Neural cell (in vitro differentiated cells): ENCODE measurements around the gene GNAQ. TPM values are rescaled to one million over a fixed set of nuclear protein-coding genes. Genes with fewer than 3 reads are reported as not detected.

Experiments
- H2AFZ ChIP-seq: fragments of 200-600, 300-800 bp; sonication (generic), shearing (Covaris generic); 2 replicates; pipeline ENCODE4 v1.6.0; 2014; ENCODE audit warnings: low read depth, mild to moderate bottlenecking, antibody characterized with exemption, low read length, moderate library complexity
- H3F3A ChIP-seq: fragments of 200-600 bp; shearing (Covaris generic); 2 replicates; pipeline ENCODE4 v1.6.1; 2016; ENCODE audit warnings: mild to moderate bottlenecking, moderate library complexity, mixed read lengths, antibody characterized with exemption, low read length; ENCODE audit not compliant: insufficient read depth, poor library complexity, severe bottlenecking
- H3K27ac ChIP-seq: fragments of 200-600, 300-800 bp; sonication (generic), shearing (Covaris generic); 2 replicates; pipeline ENCODE4 v1.5.1; 2014; ENCODE audit warnings: mild to moderate bottlenecking, low read length, moderate library complexity
- H3K27me3 ChIP-seq: fragments of 300-800, 200-600 bp; sonication (generic), shearing (Covaris generic); 2 replicates; pipeline ENCODE4 v1.6.0; 2014; ENCODE audit warnings: mild to moderate bottlenecking, low read depth, low read length, moderate library complexity; ENCODE audit not compliant: insufficient read depth
- H3K36me3 ChIP-seq: fragments of 300-800, 200-600 bp; sonication (generic), shearing (Covaris generic); 2 replicates; pipeline ENCODE4 v1.5.1; 2014; ENCODE audit warnings: mild to moderate bottlenecking, antibody characterized with exemption, low read length, moderate library complexity; ENCODE audit not compliant: insufficient read depth
- H3K4me2 ChIP-seq: fragments of 300-800, 200-600 bp; sonication (generic), shearing (Covaris generic); 2 replicates; pipeline ENCODE4 v1.6.0; 2014; ENCODE audit warnings: mild to moderate bottlenecking, low read length
- H3K4me3 ChIP-seq: fragments of 300-800, 200-600 bp; sonication (generic), shearing (Covaris generic); 2 replicates; pipeline ENCODE4 v1.5.1; 2014; ENCODE audit warnings: mild to moderate bottlenecking, low read length, moderate library complexity
- H3K79me2 ChIP-seq: fragments of 200-600 bp; shearing (Covaris generic); replicated peaks from 2 replicates; pipeline ENCODE4 v1.6.0; 2014; ENCODE audit warnings: mild to moderate bottlenecking, low read length, moderate library complexity; ENCODE audit not compliant: insufficient read depth
- H3K9ac ChIP-seq: fragments of 300-800, 200-600 bp; sonication (generic), shearing (Covaris generic); 2 replicates; pipeline ENCODE4 v1.6.1; 2016; ENCODE audit warnings: mild to moderate bottlenecking, low read length, mixed read lengths
- H3K9me2 ChIP-seq: fragments of 200-600 bp; shearing (Covaris generic); 2 replicates; pipeline ENCODE4 v1.6.1; 2016; ENCODE audit warnings: mild to moderate bottlenecking, low read length, mixed read lengths; ENCODE audit not compliant: insufficient read depth
- H3K9me3 ChIP-seq: fragments of 200-600, 300-800 bp; sonication (generic), shearing (Covaris generic); 2 replicates; pipeline ENCODE4 v1.6.1; 2016; ENCODE audit warnings: mild to moderate bottlenecking, mixed run types, low read length, moderate library complexity, mixed read lengths
- H4K20me1 ChIP-seq: fragments of 200-600 bp; shearing (Covaris generic); 2 replicates; pipeline ENCODE4 v1.6.1; 2016; ENCODE audit warnings: mild to moderate bottlenecking, mixed run types; ENCODE audit not compliant: insufficient read depth
- CTCF ChIP-seq: fragments of 450-650 bp; IDR thresholded peaks from 2 replicates; pipeline ENCODE4 v1.5.1; 2014; ENCODE audit warnings: antibody characterized with exemption, mild to moderate bottlenecking, moderate library complexity; ENCODE audit not compliant: poor library complexity, severe bottlenecking
- EP300 ChIP-seq: fragments of 450-650 bp; conservative IDR thresholded peaks from 2 replicates; pipeline ENCODE4 v1.6.1; 2014; ENCODE audit warnings: antibody characterized with exemption, mild to moderate bottlenecking, moderate library complexity; ENCODE audit not compliant: poor library complexity, severe bottlenecking
- EZH2 ChIP-seq: fragments of 200-600, 300-800 bp; shearing (Covaris generic), sonication (generic); IDR thresholded peaks from 2 replicates; pipeline ENCODE4 v1.6.1; 2014; ENCODE audit warnings: antibody characterized with exemption, low read length, borderline replicate concordance, mild to moderate bottlenecking; ENCODE audit not compliant: insufficient read depth, poor library complexity, severe bottlenecking
- MXI1 ChIP-seq: fragments of 450-650 bp; conservative IDR thresholded peaks from 2 replicates; pipeline ENCODE4 v1.6.1; 2014; ENCODE audit warnings: antibody characterized with exemption, mild to moderate bottlenecking; ENCODE audit not compliant: poor library complexity, severe bottlenecking
- POLR2AphosphoS5 ChIP-seq: IDR thresholded peaks from 2 replicates; pipeline ENCODE4 v1.6.1; 2012
- RAD21 ChIP-seq: fragments of 450-650 bp; conservative IDR thresholded peaks from 2 replicates; pipeline ENCODE4 v1.6.1; 2014; ENCODE audit warnings: antibody characterized with exemption, mild to moderate bottlenecking, moderate library complexity
- REST ChIP-seq: IDR thresholded peaks from 2 replicates; pipeline ENCODE4 v1.6.1; 2012; ENCODE audit warnings: borderline replicate concordance
- SMC3 ChIP-seq: fragments of 450-650 bp; conservative IDR thresholded peaks from 2 replicates; pipeline ENCODE4 v1.6.1; 2014; ENCODE audit warnings: antibody characterized with exemption, mild to moderate bottlenecking, moderate library complexity; ENCODE audit not compliant: poor library complexity
- TAF1 ChIP-seq: IDR thresholded peaks from 2 replicates; pipeline ENCODE4 v1.6.1; 2012; ENCODE audit warnings: low read depth
- polyA plus RNA-seq: library from polyadenylated mRNA; depleted of rRNA; stranded (reverse); fragments of >200 nt; gene quantifications from 2 replicates; pipeline ENCODE4 v1.2.3, GENCODE V29; 2014

The GNAQ gene
- polyA plus RNA-seq, 1 donor from 2014 or later, result 86.7 TPM

GRCh38 chr9:77679661-77680368, 351.8 kb downstream of the GNAQ start:
- TF ChIP-seq EZH2, result no peak
- TF ChIP-seq POLR2AphosphoS5, result peak; percentile 32
- Histone ChIP-seq H3K4me2 (no peak overlapping the region), H4K20me1 (no peaks in the 10 kb centered on the region), H3F3A (no peaks in the 10 kb centered on the region), H3K4me3 (no peak overlapping the region), H3K36me3 (no peaks in the 10 kb centered on the region), H3K9me3 (no peaks in the 10 kb centered on the region), H3K27me3 (no peaks in the 10 kb centered on the region), H2AFZ (no peak overlapping the region), H3K79me2 (no peaks in the 10 kb centered on the region), H3K9me2 (no peaks in the 10 kb centered on the region), H3K27ac (no peak overlapping the region), H3K9ac (no peak overlapping the region)

- Histone ChIP-seq H2AFZ (no peak overlapping the region), H3K4me2 (no peak overlapping the region), H3K27ac (no peak overlapping the region), H3K79me2 (no peaks in the 10 kb centered on the region), H3K9me3 (no peaks in the 10 kb centered on the region), H3K27me3 (no peaks in the 10 kb centered on the region), H3K36me3 (no peaks in the 10 kb centered on the region), H4K20me1 (no peaks in the 10 kb centered on the region), H3K9ac (no peak overlapping the region), H3F3A (no peaks in the 10 kb centered on the region), H3K9me2 (no peaks in the 10 kb centered on the region), H3K4me3 (no peak overlapping the region)
- TF ChIP-seq SMC3 (no peak), EP300 (no peak), TAF1 (no peak), EZH2 (no peak), CTCF (no peak), POLR2AphosphoS5 (no peak), REST (no peak), RAD21 (no peak), MXI1 (no peak)
These were observed 352.5 kb downstream of the GNAQ start for GRCh38 chr9:77679088-77679487.
